HG02588 (cell line): Measurements from ENCODE around the gene LBX2.
A peak's percentile ranks its signal among the peaks of the same experiment; 100 is the strongest.

ENCODE experiments used
- ATAC-seq: cut with Tn5 transposase; IDR thresholded peaks from one replicate; pipeline ENCODE4 v1.9.1; 2021; ENCODE audit warnings: mild to moderate bottlenecking, moderate library complexity; ENCODE audit not compliant: unreplicated experiment

Gene LBX2

DNA sequence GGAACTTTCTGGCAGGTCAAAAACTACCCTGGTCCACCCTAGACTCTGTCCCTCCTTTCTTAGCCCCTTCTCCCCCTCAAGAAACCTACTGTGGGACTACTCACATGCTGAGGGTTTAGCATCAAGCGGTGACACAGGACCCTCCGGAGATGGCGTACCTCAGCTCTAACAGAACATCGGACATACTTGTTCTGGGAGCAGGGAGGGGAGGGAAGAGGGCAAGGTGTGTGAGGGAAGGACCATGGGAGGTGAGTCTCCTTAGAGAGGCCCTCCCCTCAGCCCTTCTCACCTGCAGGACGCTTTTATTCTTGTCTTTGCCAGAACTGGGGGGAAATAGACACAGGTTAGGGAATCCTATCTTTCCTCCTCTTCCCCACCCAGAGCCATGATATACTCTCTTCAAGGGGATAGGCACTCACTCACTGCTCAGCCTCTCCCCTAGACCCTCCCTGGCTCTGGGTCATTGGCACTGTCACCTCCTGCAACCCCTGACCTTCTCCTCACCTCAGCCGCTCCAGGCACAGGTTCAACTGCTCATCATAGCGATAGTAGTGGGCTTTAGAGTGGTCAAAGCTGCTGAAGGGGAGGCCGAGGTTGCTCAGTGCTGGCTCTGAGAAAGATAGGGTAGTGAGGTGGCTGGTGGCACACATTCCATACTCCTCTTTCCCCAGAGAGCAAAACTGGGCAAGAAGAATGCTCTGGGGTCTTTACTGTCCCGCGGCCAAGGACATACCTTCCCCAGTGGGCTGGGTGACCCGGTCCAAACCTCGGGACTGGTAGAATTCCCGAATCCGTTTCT is 6.2 kb upstream of the LBX2 start:
- ATAC-seq = no peak

DNA sequence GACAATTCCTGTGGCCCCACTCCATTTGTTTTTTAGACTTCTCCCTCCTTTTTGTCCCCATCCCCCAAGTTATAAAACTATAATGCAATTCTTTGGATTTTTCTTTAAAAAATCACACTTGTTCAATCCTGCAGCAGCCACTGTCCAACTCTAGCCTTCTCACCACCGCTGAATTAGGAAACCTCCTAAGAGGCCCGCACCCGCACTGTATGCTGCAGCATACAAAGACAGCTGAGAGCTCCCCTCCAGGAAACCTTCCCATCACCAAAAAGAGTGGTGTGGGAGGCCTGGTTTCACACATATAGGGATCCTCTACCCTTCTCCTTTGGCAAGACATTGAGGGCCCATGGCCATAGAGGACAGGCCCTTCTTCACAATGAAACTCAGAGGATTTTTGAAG is 5.2 kb upstream of the LBX2 start:
- ATAC-seq = no peak

DNA sequence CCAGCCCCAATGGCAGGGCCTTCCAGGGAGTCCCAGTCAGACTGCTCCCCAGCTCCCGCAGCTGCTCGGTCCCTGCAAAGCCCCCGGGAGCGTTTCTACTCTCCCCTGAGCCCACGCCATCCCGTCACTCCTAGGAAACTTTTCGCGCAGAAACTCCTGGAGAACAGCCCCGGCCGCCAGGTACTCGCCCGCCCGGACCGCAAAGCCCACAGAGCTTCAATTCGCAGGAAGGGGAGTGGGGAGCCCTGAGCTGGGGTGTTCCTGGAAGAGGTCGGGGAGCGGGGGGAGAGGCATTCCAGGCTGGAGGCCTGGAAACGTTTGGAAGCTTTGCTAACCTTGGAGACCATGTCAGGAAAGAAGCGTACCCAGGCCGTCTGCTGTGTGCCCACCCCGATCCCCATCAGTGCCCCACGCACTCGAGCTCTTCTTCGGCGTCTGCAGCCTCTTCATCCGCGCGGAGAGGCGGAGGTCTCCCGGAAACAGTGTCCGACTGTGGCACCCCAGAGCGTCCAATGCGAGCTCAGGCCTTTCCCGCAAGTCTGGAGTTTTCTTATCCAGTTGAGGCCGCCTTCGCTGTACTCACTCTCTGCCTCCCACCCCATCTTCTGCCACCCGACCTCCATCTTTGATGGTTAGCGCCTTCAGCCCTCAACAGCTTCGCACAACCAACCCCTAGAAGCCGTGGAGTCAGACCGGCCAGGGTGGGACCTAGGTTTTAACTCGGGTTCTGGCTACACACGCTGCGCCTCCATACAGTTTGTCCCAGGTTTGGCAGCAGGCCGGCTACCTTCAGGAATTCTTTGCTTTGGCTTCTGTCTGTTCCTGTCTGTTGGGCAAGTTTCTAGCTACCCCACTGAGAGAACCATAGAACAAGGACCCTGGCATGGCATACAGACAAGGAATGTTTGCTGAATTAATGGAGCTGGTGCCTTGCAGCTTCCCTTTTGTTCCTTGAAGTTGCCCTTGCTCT is 4.4 kb upstream of the LBX2 start:
- no peak for ATAC-seq

DNA sequence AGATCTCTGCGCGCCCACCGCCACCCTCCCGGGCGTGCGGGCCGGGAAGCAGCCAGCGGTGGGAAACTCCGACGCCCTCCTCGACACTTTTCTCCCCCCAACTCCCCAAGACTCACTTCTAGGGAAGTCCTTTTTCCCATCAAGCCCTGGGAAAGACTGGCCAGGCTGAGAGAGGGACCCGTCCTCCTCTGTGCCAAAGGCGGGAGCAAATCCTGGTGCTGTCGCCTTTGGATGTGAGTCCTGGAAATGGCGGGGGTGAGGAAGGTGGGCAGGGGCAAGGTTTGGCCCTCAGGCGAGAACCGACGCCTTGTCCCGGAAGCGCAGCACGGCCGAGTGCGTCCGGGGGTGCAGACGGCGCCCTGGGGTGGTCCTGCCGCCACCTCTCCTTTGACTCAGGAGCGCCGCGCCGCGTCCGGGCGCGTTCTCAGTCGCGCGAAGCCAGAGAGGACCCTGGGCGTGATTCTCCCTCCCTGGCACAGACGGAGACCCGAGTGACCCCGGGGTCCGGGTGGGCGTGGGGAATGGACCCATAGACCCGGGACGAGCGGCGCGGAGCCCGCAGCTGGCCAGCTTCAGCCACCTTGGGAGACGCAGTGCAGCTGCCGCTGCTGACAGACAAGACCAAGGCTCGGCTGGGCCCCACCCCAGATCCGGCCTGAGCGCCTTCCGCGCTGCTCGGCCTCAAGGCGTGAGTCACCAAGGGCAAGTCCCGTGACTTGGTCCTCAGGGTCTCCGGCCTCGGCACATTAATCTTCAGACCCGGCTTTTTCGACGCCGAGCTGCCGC is 3.5 kb upstream of the LBX2 start:
- ATAC-seq = peak; percentile 27

DNA sequence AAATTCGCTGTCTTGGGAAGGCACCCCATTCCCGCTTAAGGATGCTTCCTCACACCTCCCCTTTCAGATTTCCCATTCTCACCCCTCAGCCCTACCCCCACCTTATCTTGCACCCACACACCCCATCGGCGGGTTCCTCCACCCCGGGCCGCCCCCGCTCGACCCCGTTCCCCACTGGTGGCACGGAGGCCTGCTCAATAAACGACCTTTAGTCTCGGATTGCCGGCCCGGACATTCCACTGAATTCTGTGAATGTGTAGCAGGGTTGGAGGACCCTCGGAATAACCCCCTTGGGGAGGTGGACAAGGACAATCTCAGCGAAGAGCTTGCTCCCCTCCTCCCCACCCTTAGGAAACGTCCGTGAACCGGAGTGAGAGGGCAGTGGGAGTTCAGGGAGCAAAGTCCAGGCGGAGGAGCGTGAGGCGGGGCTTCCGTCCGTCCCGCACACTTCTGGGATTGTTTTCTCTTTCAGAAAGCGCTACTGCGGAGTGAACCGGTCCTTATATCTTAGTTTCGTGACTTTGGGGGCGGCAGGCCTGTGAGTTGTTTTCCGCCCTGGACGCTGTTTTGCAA is 2.8 kb upstream of the LBX2 start:
- no peak for ATAC-seq

DNA sequence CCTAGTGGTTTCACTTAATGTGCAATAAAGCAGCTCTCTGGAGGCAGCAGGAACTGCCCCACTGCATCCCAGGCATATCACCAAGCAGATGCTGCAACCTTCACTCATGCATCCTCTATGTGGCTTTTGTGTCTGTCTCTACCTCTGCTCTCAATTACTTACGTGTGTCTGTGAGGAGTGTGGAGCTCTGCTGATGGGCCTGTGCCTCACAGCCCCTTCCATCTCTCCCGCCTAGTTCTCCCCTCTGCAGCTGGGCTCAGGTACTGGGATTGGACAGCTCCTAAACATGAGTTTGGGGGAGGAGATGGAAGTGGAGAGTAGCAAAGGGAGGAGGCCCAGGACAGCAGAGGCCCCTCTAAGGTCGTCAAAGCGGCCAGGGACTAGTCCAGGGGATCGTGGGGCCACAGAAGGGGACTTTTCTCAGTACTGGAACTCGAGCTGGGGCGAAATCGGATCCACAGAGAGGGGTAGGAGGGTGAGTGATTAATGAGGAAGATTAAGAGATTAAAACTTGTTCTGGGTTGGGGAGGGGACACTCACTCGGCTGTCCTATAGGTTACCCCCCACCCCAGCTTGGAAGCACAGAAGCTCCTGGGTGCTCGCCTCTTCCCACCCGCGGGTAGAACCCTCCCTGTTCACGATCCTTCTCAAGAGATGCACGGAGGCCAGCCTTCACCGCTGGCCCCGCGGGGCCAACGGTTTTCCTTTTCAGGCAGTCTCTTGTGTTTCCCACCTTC is 2.1 kb upstream of the LBX2 start:
- ATAC-seq = no peak

DNA sequence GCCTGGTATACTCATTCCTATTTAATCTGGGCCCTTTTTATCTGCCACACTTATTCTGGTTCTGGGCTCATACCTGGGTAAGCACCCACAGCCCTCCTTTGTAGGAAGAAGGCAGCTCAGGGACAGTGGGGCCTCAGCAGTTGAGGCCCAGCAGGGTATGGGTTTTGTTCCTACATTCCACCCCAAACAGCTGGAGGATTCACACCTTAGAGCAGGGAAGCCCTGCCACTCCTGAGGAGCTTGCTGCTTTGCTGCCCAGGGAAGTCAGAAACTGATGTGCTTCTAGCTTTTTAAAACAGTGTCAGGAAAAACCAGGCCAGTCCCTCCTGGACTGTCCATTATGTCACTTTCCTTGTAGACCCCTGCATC is 1.2 kb upstream of the LBX2 start:
- no peak for ATAC-seq

DNA sequence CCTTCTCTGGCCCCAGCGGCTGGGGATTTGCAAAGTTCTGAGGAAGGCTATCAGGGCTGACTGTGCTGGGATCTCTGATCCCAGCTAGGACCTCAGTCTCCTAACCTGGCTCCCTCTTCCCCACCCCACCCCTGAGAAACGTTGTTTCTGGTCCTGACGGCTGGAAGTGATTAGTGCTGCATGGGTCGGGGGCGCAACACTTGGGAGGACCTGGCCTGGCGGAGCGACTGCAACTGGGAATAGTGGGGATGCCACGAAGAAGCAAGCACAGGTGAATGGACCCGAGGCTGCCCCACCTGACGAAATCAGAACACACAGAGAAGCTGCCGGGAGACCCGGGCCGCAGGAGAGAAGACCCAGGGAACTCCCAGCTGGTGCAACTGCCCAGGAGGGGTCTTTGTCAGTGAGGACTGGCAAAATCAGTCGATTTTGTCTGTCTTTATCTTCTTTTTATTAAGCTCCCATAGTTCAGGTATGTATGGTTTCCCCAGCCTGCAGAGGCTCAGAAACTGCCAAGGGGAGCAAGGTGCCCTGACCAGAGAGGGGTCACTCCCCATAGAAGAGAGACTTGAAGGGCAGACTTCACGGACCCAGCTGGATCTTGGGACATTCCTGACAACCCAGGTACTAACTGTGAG is 656 bp upstream of the LBX2 start:
- ATAC-seq = no peak

DNA sequence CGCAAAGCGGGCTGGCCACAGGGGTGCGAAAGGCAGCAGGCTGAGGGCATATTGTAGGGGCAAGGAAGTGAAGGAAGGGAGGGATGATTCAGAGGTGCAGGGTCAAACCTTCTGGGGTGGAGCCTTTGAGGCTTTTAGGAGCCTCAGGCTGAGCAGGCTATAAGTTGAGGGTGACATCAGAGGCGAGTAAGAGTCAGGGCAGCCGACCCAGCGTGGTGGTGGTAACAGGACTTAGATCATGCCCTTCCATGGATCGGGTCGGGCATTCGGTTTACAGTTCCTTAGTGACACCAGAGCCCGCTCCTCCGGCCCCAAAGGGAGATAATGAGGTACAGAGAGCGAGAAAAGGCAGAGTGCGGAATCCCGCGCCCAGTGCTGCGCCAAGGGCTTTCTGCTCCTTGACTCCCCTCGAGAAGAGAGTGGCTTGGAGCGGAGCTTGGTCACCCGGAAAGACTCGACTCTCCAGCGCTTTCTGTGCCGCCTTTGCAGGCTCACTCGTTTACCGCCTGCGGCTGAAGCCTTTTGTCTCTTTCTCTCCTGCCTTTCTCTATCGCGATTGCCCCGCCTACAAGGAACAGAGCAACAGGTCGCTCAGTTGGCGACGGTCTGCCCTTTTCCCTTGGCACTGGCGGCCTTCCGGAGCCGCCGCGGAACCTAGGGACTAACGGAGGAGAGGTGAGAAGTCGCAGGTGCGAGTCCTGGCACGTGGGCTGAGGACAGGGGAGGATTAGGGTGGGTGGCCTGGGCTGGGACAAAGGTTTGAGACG is 720 bp downstream of the LBX2 start:
- ATAC-seq = no peak

DNA sequence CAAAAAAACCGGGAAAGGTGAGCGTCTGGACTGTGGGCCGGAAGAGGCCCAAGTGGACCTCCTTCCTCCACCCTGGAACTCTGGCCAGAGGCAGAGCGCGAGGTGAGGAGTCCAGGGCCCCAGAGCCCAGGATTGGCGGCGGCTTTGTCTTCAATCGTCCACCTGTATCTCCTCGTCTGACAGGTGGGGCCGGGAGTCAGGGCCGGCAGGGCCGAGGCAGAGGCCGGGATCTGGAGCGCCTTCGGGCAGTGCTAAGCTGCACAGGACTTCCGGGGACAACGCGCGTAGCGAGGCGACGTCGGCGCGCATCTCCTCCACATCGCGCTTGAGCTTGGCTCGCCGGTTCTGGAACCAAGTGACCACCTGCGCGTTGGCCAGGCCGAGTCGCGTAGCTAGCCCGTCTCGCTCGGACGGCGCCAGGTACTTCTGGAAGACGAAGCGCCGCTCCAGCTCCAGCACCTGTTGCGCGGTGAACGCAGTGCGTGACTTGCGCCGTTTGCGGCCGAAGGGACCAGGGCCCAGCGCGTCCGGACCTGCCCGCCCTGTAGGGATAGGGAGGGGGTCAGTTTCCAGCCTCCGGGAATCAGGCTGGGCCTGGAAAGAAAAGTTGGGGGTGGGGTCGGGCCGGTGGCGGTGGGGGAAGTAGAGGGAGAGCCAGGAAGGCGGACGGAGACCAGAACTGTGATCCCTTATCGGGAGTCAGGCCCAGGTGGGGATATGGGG is 1.5 kb downstream of the LBX2 start:
- no peak for ATAC-seq

DNA sequence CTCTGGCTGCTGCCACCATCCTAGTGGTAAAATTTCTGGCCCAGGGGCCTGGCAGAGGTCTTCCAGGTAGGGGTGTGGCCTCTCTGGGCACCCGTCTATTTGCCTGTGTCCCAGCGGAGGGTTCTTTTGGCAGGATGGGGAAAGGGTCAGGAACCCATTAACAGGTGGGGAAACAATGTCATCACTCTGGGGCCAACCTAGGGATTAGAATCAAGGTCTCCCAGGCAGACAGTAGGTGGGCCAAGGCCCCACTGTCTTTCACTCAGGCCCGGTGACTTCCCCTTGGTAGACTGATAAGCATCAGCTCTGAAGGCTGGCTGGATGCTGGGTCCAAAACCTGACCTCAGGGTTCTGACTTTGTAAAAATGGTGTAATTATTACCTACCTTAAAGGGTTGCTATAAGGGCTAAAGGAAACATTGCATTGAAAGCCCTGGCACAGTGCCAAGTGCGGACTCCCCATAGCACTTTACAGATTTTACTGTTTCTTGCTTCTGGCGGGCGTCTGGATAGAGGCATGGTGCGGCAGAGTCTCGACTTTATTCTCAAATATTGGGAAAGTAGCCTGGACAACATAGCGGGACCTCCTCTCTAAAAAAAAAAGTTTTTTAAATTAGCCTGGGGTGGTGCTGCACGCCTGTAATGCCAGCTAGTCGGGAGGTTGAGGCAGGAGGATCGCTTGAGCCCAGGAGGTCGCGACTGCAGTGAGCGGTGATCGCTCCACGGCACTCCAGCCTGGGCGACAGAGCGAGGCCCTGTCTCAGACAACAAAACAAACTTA is 2.2 kb downstream of the LBX2 start:
- ATAC-seq = no peak

DNA sequence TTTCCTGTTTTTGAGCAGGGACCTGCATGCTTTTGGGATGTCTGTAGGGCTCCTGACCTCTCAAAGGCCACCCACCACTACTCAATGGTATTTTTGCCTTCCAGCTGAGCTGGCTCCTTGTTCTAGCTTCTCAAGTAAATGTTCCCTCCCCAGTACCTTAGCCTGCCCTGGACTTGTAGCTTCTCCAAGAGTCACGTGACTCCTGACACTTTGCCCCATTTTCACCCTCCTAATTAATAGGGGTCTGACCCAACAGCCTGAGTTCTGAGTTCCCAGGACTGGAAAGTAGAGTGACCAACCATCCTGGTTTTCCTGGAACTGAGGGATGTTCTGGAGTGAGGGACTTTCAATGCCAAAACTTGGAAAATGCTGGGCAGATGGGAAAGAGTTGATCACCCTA is 4.0 kb downstream of the LBX2 start:
- no peak for ATAC-seq

DNA sequence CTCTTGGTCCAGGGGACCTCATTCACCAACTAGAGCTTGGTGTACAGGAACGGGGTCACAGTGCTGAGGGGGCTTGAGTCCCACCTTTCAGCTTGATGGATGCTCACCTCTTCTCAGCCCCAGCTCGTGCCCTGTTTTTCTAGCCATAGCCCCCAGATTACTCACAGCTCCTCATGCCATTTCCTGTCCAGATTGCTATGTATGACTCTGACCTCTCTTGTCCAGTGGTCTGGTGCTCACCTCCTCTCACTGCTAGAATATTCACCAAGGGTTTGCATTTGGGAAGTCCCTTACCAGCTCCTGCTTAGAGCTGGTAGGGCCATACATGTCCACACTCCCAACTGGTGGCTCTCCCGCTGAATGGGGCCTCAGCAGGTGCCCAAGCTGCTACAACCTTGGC is 5.9 kb downstream of the LBX2 start:
- no peak for ATAC-seq

DNA sequence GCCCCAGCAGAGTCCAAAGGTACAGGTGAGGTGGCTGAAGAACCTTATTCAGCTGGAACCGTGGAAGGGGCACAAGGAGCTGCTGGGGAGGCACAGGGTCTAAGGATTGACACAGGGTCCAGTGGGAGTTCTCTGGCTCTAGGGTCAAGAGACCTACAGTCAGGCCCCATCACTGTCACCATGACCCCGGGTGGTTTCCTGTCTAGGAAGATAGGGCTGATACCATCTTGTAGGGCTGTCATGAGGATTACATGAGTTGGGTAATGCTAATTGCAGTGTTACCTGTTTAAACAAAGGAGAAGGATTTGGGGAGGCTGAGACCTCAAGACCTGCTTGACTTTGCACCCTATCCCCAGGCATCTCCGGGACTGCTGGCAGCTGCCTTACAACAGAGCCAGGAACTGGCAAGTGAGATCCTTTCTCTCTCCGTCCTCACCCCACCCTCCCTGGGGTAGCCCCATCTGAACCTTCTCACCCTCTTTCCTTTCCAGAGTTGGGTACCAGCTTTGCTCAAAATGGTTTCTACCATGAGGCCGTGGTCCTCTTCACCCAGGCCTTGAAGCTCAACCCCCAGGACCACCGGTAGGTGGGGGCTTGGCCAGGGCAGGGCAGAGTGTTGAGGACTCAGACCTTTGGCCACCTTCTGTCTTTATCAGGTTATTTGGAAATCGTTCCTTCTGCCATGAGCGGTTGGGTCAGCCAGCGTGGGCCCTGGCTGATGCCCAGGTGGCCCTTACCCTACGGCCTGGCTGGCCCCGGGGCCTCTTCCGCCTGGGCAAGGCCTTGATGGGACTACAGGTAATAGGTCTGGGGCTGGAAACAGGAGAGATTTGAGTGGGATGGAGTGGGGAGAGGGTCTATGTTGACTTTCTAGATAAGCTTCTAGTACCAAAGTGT is 7.5 kb downstream of the LBX2 start:
- ATAC-seq = no peak

DNA sequence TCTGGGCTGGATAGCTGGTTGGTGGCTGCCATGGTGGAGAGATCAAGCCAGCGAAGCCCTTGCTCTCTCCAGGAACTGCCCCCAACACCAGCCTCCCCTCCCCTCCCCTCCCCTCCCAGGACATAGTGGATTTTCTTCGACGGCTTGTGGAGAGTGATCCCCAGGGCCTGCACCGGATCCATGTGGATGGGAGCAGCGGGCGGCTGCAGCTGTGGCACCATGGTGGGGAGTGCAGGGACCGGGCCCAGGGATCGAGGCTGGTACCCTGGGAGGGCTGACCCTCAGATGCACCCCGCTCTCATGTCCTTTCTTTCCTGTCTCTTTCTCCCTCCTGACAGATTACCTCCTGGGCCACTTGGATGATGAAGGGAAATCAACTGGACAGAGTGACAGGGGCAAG is 9.5 kb downstream of the LBX2 start:
- ATAC-seq = no peak

DNA sequence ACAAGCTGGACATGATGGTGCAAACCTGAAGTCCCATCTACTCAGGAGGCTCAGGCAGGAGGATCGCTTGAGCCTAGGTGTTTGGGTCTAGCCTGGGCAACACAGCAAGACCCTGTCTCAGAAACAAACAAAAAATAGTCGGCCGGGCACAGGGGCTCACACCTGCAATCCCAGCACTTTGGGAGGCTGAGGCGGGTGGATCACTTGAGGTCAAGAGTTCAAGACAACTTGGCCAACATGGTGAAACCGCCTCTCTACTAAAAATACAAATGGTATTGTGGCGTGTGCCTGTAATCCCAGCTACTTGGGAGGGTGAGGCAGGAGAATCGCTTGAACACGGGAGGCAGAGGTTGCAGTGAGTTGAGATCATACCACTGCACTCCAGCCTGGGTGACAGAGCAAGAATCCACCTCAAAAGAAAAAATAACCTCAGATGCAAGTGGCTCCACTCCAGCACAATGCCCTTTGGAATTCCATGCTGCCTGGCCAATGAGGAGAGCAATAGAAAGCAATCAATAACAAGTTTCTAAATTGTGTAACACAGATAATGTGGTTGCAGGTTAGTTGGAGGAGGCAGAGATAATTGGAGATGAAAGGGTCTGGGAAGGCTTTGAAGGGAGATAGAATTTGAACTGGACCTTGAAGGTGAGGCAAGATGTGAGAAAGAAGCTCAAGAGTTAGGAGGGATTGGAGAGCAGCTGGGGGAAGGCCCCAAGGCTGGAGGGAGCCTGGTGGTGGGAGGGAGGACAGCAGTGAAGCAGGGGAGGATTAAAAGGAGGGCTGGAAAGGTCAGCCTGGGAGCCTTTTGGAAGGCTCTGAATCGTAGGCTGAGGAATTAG is 10.5 kb downstream of the LBX2 start:
- ATAC-seq = no peak
